ENCODE data around the gene SASH3. TPM values are rescaled to one million over a fixed set of nuclear protein-coding genes. Genes with fewer than 3 reads are reported as not detected.

The SASH3 gene
- total and polyA plus RNA-seq, 8 donors = 0.58 to 12.1 (median 3.5) TPM; not detected in 1

DNA sequence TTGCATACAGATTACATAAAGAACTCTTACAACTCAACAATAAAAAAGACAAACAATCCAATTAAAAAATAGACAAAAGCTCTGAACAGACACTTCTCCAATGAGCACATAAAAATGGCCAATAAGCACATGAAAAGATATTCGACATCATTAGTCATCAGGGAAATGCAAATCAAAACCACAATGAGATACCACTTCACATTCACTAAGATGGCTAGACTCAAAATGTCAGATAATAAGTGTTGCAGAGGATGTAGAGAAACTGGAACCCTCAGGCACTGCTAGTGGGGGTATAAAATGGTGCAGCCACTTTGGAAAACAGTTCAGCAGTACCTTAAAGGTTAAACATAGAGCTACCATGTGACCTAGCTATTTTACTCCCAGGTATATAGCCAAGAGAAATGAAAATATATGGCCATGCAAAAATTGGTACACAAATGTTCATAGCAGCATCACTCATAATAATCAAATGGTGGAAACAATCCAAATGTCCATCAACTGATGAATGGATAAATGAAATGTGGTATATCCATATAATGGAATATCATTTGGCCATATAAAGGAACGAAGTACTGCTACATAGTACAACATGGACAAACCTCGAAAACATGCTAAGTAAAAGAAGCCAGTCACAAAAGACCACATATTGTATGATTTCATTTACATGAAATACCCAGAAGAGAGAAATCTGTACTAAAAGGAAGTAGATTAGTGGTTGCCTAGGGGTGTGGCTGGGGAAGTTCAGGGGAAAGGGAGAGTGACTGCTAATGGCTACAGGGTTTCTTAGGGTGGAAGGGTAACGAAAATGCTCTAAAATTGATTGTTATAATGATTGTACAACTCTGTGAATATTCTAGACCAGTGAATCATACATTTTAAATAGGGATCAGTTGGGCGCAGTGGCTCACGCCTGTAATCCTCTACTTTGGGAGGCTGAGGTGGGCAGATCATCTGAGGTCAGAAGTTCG, 29.4 kb downstream of the SASH3 start:
- H3K27ac ChIP-seq = peak overlapping the region in 1 of 5 donors; percentile 16
- 79 to 96% (median 90%) methylated on average over 7 of the region's 7 CpGs for WGBS, 5 donors
- no peaks in the 10 kb centered on the region for H3K4me1 ChIP-seq
- H3K9me3 ChIP-seq = no peaks in the 10 kb centered on the region
- peaks cover 0 to 68% (median 64%) of the 10 kb centered on the region in 4 donors for H3K36me3 ChIP-seq
- intact Hi-C loops (cut with DNase I; ENCODE audit: low total_unique reads) = no loop called here
- TF ChIP-seq, protein P1, sequence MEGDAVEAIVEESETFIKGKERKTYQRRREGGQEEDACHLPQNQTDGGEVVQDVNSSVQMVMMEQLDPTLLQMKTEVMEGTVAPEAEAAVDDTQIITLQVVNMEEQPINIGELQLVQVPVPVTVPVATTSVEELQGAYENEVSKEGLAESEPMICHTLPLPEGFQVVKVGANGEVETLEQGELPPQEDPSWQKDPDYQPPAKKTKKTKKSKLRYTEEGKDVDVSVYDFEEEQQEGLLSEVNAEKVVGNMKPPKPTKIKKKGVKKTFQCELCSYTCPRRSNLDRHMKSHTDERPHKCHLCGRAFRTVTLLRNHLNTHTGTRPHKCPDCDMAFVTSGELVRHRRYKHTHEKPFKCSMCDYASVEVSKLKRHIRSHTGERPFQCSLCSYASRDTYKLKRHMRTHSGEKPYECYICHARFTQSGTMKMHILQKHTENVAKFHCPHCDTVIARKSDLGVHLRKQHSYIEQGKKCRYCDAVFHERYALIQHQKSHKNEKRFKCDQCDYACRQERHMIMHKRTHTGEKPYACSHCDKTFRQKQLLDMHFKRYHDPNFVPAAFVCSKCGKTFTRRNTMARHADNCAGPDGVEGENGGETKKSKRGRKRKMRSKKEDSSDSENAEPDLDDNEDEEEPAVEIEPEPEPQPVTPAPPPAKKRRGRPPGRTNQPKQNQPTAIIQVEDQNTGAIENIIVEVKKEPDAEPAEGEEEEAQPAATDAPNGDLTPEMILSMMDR (IDR thresholded peaks at IDR 0.05) = no peak
- TF ChIP-seq POLR2AphosphoS5 (IDR thresholded peaks at IDR 0.05) (no peak), POLR2A (IDR thresholded peaks at IDR 0.05) (no peak), EP300 (IDR thresholded peaks at IDR 0.05) (no peak)
- DNase-seq = no peak
- H3K4me3 ChIP-seq = no peak overlapping the region
- H3K27me3 ChIP-seq = no peaks in the 10 kb centered on the region

DNA sequence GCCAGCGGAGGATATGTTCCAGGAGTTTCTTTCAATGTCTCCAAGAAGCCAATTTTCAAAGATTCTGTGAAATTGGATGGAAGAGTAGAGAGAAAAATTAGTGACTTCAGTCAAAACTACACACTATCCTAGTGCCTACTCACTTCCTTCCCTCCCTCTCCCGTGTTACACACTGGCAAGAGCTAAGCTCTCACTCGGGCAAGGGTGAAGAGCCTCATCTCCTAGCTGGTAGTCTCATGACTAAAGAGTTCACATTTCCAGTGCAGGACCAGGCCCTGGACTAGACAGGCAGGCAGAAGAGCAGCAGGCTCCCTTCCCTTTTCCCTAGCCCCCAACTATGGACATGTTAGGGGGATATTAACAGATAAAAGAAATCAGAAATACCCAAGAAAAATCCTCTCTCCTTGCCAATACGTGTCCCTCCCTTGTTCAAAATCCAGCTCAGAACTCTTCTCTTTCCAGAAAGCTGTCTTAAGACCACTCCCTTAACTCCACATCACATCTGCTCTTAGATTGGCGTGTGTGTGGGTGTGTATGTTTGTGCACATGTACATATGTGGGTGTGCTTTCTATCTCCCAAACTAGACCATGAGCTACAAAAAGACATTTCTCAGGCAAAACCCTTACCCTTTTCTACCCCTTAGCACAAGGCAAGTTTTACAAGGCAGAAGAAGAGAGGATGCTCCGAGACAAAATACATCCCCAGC, 34.1 kb downstream of the SASH3 start:
- Histone ChIP-seq H3K36me3 (peaks cover 0 to 52% (median 45%) of the 10 kb centered on the region in 4 donors), H3K27ac (no peak overlapping the region), H3K27me3 (no peaks in the 10 kb centered on the region), H3K9me3 (no peaks in the 10 kb centered on the region), H3K4me1 (no peaks in the 10 kb centered on the region), H3K4me3 (no peak overlapping the region)
- intact Hi-C loops (cut with DNase I; ENCODE audit: low total_unique reads) = no loop called here
- 73 to 89% (median 87%) methylated on average over 6 of the region's 6 CpGs for WGBS, 5 donors
- TF ChIP-seq POLR2A (IDR thresholded peaks at IDR 0.05) = no peak
- TF ChIP-seq, protein P1 (IDR thresholded peaks at IDR 0.05) = no peak
- TF ChIP-seq EP300 (IDR thresholded peaks at IDR 0.05) = no peak
- TF ChIP-seq POLR2AphosphoS5 (IDR thresholded peaks at IDR 0.05) = no peak
- no peak for DNase-seq

DNA sequence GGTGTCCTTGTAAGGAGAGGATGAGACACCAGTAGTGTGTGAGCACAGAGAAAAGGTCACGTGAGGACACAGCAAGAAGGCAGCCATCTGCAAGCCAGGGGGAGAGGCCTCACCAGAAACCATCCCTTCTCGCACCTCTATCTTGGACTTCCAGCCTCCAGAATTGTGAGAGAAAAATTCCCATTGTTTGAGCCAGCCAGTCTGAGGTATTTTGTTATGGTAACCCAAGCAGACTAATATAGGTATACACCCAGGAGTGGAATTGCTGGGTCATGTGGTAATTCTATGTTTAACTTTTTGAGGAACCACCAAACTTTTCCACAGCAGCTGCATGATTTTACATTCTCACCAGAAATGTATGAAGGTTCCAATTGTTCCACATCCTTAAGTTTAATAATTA, 38.4 kb downstream of the SASH3 start:
- Histone ChIP-seq H3K27me3 (no peaks in the 10 kb centered on the region), H3K27ac (no peak overlapping the region), H3K9me3 (no peaks in the 10 kb centered on the region), H3K4me1 (no peaks in the 10 kb centered on the region), H3K36me3 (peaks cover 0 to 37% (median 15%) of the 10 kb centered on the region in 4 donors), H3K4me3 (no peak overlapping the region)
- WGBS, 5 donors = 69 to 97% (median 90%) methylated on average over 2 of the region's 2 CpGs
- intact Hi-C loops (cut with DNase I; ENCODE audit: low total_unique reads) = no loop called here
- no peak for DNase-seq
- no peak for TF ChIP-seq EP300 (IDR thresholded peaks at IDR 0.05)
- TF ChIP-seq POLR2A (IDR thresholded peaks at IDR 0.05) = no peak
- TF ChIP-seq POLR2AphosphoS5 (IDR thresholded peaks at IDR 0.05) = no peak
- TF ChIP-seq, protein P1 (IDR thresholded peaks at IDR 0.05) = no peak

DNA sequence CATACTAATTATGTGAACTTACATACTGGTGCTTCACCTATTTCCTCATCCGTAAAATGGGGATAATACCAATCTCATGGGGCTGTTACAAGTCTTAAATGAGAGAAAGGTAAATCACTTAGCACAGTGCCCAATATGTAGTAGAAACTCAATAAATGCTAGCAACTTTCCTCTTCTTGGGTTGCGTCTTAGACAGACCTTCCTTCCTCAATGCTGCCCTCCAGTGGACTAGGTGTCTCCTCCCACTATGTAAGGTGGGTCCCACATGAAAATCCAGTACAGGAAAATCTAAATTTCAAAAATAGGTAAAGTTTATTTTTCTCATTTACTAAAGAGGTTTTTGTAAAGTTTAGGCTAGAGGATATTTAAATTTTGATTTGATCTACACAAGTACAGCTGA, 43.4 kb downstream of the SASH3 start:
- peaks cover 0 to 38% (median 23%) of the 10 kb centered on the region in 4 donors for H3K36me3 ChIP-seq
- WGBS, 5 donors = 36 to 78% (median 61%) methylated on average over 2 of the region's 2 CpGs
- H3K27me3 ChIP-seq = no peaks in the 10 kb centered on the region
- H3K4me1 ChIP-seq = no peaks in the 10 kb centered on the region
- peak; percentile 33 to 69 for DNase-seq
- H3K9me3 ChIP-seq = no peaks in the 10 kb centered on the region
- intact Hi-C loops (cut with DNase I; ENCODE audit: low total_unique reads) = no loop called here
- no peak overlapping the region for H3K27ac ChIP-seq
- TF ChIP-seq, protein P1 (IDR thresholded peaks at IDR 0.05) = peak in 4 of 7 experiments; percentile 19 to 50 (median 27)
- TF ChIP-seq POLR2AphosphoS5 (IDR thresholded peaks at IDR 0.05) (no peak), POLR2A (IDR thresholded peaks at IDR 0.05) (no peak)
- H3K4me3 ChIP-seq = no peak overlapping the region

Measured in stomach (tissue), 9 donors.